ENCODE data around the gene IRGM.
"Not testable (repeated sequence)": the region's sequence is repeated elsewhere in the genome, so short reads cannot be mapped to it uniquely, and the experiment has no call there.

The IRGM gene

GRCh38 chr5:150856700-150857099, 10.4 kb downstream of the IRGM start:
- no CpG with 5 or more reads among the region's 3 CpGs for WGBS (ENCODE audit: extremely low coverage, insufficient coverage, low lambda C conversion rate)
- not testable (repeated sequence) for H3K9ac ChIP-seq (ENCODE audit: low read length); H3K79me2 ChIP-seq (ENCODE audit: control insufficient read depth, insufficient read depth, low read length); H3K79me1 ChIP-seq (ENCODE audit: low read length); H4K8ac ChIP-seq (ENCODE audit: low read depth, low read length); H3K36me3 ChIP-seq (ENCODE audit: control insufficient read depth, insufficient read depth, low read length); H3K4ac ChIP-seq (ENCODE audit: low read depth, low read length); H2AK5ac ChIP-seq (ENCODE audit: low read length); H3K23ac ChIP-seq (ENCODE audit: low read length); H3K4me2 ChIP-seq (ENCODE audit: low read length); H2BK15ac ChIP-seq (replicated peaks; ENCODE audit: low read depth); H3K56ac ChIP-seq (ENCODE audit: low read length); H4K5ac ChIP-seq (ENCODE audit: low read length); H3K4me3 ChIP-seq (ENCODE audit: low read length); H3K4me1 ChIP-seq (ENCODE audit: control insufficient read depth, low read depth, low read length); DNase-seq; H3K27me3 ChIP-seq (ENCODE audit: insufficient read depth, low read length, poor library complexity); H3K18ac ChIP-seq (ENCODE audit: low read length); H2BK120ac ChIP-seq (ENCODE audit: low read depth, low read length); H3K27ac ChIP-seq (ENCODE audit: low read depth, low read length); H2BK5ac ChIP-seq (ENCODE audit: low read length)

GRCh38 chr5:150860246-150860821, 14.0 kb downstream of the IRGM start:
- H3K27me3 ChIP-seq (ENCODE audit: insufficient read depth, low read length, poor library complexity): no peaks in the 10 kb centered on the region
- no peak for DNase-seq
- H3K27ac ChIP-seq (ENCODE audit: low read depth, low read length): no peak overlapping the region
- H2BK5ac ChIP-seq (ENCODE audit: low read length): no peak overlapping the region
- H2BK15ac ChIP-seq (replicated peaks; ENCODE audit: low read depth): no peak overlapping the region
- no peak overlapping the region for H3K18ac ChIP-seq (ENCODE audit: low read length)
- no peak overlapping the region for H2AK5ac ChIP-seq (ENCODE audit: low read length)
- H3K4ac ChIP-seq (ENCODE audit: low read depth, low read length): no peak overlapping the region
- H3K23ac ChIP-seq (ENCODE audit: low read length): no peak overlapping the region
- H3K4me2 ChIP-seq (ENCODE audit: low read length): no peak overlapping the region
- H3K79me2 ChIP-seq (ENCODE audit: control insufficient read depth, insufficient read depth, low read length): no peaks in the 10 kb centered on the region
- H3K56ac ChIP-seq (ENCODE audit: low read length): no peak overlapping the region
- H4K8ac ChIP-seq (ENCODE audit: low read depth, low read length): no peak overlapping the region
- H3K4me1 ChIP-seq (ENCODE audit: control insufficient read depth, low read depth, low read length): no peaks in the 10 kb centered on the region
- no peak overlapping the region for H3K9ac ChIP-seq (ENCODE audit: low read length)
- WGBS (ENCODE audit: extremely low coverage, insufficient coverage, low lambda C conversion rate): no CpG with 5 or more reads among the region's 2 CpGs
- H4K5ac ChIP-seq (ENCODE audit: low read length): no peak overlapping the region
- H3K4me3 ChIP-seq (ENCODE audit: low read length): no peak overlapping the region
- H3K36me3 ChIP-seq (ENCODE audit: control insufficient read depth, insufficient read depth, low read length): no peaks in the 10 kb centered on the region
- H2BK120ac ChIP-seq (ENCODE audit: low read depth, low read length): no peak overlapping the region
- H3K79me1 ChIP-seq (ENCODE audit: low read length): no peaks in the 10 kb centered on the region

- Histone ChIP-seq H2BK15ac (replicated peaks; ENCODE audit: low read depth) (no peak overlapping the region), H3K27ac (ENCODE audit: low read depth, low read length) (no peak overlapping the region), H3K4me3 (ENCODE audit: low read length) (no peak overlapping the region), H3K27me3 (ENCODE audit: insufficient read depth, low read length, poor library complexity) (no peaks in the 10 kb centered on the region), H2AK5ac (ENCODE audit: low read length) (no peak overlapping the region), H3K79me2 (ENCODE audit: control insufficient read depth, insufficient read depth, low read length) (no peaks in the 10 kb centered on the region), H3K18ac (ENCODE audit: low read length) (no peak overlapping the region), H3K36me3 (ENCODE audit: control insufficient read depth, insufficient read depth, low read length) (no peaks in the 10 kb centered on the region), H3K4me1 (ENCODE audit: control insufficient read depth, low read depth, low read length) (no peaks in the 10 kb centered on the region), H3K4me2 (ENCODE audit: low read length) (no peak overlapping the region), H3K79me1 (ENCODE audit: low read length) (no peaks in the 10 kb centered on the region), H3K4ac (ENCODE audit: low read depth, low read length) (no peak overlapping the region), H2BK120ac (ENCODE audit: low read depth, low read length) (no peak overlapping the region), H2BK5ac (ENCODE audit: low read length) (no peak overlapping the region), H3K9ac (ENCODE audit: low read length) (no peak overlapping the region), H3K56ac (ENCODE audit: low read length) (no peak overlapping the region), H3K23ac (ENCODE audit: low read length) (no peak overlapping the region), H4K5ac (ENCODE audit: low read length) (no peak overlapping the region), H4K8ac (ENCODE audit: low read depth, low read length) (no peak overlapping the region)
- no CpG with 5 or more reads among the region's 1 CpG for WGBS (ENCODE audit: extremely low coverage, insufficient coverage, low lambda C conversion rate)
- DNase-seq: no peak
Observed at GRCh38 chr5:150862070-150862469, 15.7 kb downstream of the IRGM start.

GRCh38 chr5:150879358-150879757, 33.0 kb downstream of the IRGM start:
- Histone ChIP-seq H2BK15ac (replicated peaks; ENCODE audit: low read depth) (no peak overlapping the region), H3K79me2 (ENCODE audit: control insufficient read depth, insufficient read depth, low read length) (no peaks in the 10 kb centered on the region), H3K27ac (ENCODE audit: low read depth, low read length) (no peak overlapping the region), H4K5ac (ENCODE audit: low read length) (no peak overlapping the region), H3K4me3 (ENCODE audit: low read length) (no peak overlapping the region), H3K4ac (ENCODE audit: low read depth, low read length) (no peak overlapping the region), H3K18ac (ENCODE audit: low read length) (no peak overlapping the region), H3K9ac (ENCODE audit: low read length) (no peak overlapping the region), H2AK5ac (ENCODE audit: low read length) (no peak overlapping the region), H3K4me2 (ENCODE audit: low read length) (no peak overlapping the region), H3K36me3 (ENCODE audit: control insufficient read depth, insufficient read depth, low read length) (no peaks in the 10 kb centered on the region), H3K79me1 (ENCODE audit: low read length) (no peaks in the 10 kb centered on the region), H3K4me1 (ENCODE audit: control insufficient read depth, low read depth, low read length) (no peaks in the 10 kb centered on the region), H2BK120ac (ENCODE audit: low read depth, low read length) (no peak overlapping the region), H3K56ac (ENCODE audit: low read length) (no peak overlapping the region), H3K27me3 (ENCODE audit: insufficient read depth, low read length, poor library complexity) (no peaks in the 10 kb centered on the region), H4K8ac (ENCODE audit: low read depth, low read length) (no peak overlapping the region), H3K23ac (ENCODE audit: low read length) (no peak overlapping the region), H2BK5ac (ENCODE audit: low read length) (no peak overlapping the region)
- no peak for DNase-seq

GRCh38 chr5:150895431-150896428, 49.4 kb downstream of the IRGM start:
- Histone ChIP-seq H2BK5ac (ENCODE audit: low read length) (no peak overlapping the region), H3K4me1 (ENCODE audit: control insufficient read depth, low read depth, low read length) (no peaks in the 10 kb centered on the region), H3K9ac (ENCODE audit: low read length) (no peak overlapping the region), H3K4me2 (ENCODE audit: low read length) (no peak overlapping the region), H3K18ac (ENCODE audit: low read length) (no peak overlapping the region), H4K8ac (ENCODE audit: low read depth, low read length) (no peak overlapping the region), H3K79me2 (ENCODE audit: control insufficient read depth, insufficient read depth, low read length) (no peaks in the 10 kb centered on the region), H3K4ac (ENCODE audit: low read depth, low read length) (no peak overlapping the region), H4K5ac (ENCODE audit: low read length) (no peak overlapping the region), H3K36me3 (ENCODE audit: control insufficient read depth, insufficient read depth, low read length) (peaks cover 3% of the 10 kb centered on the region), H2AK5ac (ENCODE audit: low read length) (no peak overlapping the region), H2BK15ac (replicated peaks; ENCODE audit: low read depth) (no peak overlapping the region), H3K27ac (ENCODE audit: low read depth, low read length) (no peak overlapping the region), H3K27me3 (ENCODE audit: insufficient read depth, low read length, poor library complexity) (peaks cover 2% of the 10 kb centered on the region), H3K23ac (ENCODE audit: low read length) (no peak overlapping the region), H3K79me1 (ENCODE audit: low read length) (no peaks in the 10 kb centered on the region), H2BK120ac (ENCODE audit: low read depth, low read length) (no peak overlapping the region), H3K4me3 (ENCODE audit: low read length) (no peak overlapping the region), H3K56ac (ENCODE audit: low read length) (no peak overlapping the region)
- WGBS (ENCODE audit: extremely low coverage, insufficient coverage, low lambda C conversion rate): no CpG with 5 or more reads among the region's 8 CpGs
- peak; percentile 14 for DNase-seq
